Upper lobe of right lung (tissue), 1 donor: Measurements from ENCODE around the gene TLR9. TPM values are rescaled to one million over a fixed set of nuclear protein-coding genes. Genes with fewer than 3 reads are reported as not detected.

ENCODE experiments used
- ATAC-seq: fragments of 200-7000 bp; cut with Tn5 transposase; one replicate; pipeline ENCODE4 v1.9.1; 2020; ENCODE audit warnings: mild to moderate bottlenecking, moderate library complexity
- DNase-seq: peaks from one replicate; pipeline ENCODE4 v3.0.0-alpha.2; 2020
- H3K27ac ChIP-seq: fragments of 200-600 bp; one replicate; pipeline ENCODE4 v1.8.0; 2022
- H3K27me3 ChIP-seq: fragments of 200-600 bp; one replicate; pipeline ENCODE4 v1.8.0; 2022; ENCODE audit warnings: mild to moderate bottlenecking
- H3K36me3 ChIP-seq: fragments of 200-600 bp; one replicate; pipeline ENCODE4 v1.8.0; 2022
- H3K4me1 ChIP-seq: fragments of 200-600 bp; one replicate; pipeline ENCODE4 v1.8.0; 2022
- H3K4me3 ChIP-seq: fragments of 200-600 bp; one replicate; pipeline ENCODE4 v1.8.0; 2022; ENCODE audit warnings: mild to moderate bottlenecking
- H3K9me3 ChIP-seq: fragments of 200-600 bp; one replicate; pipeline ENCODE4 v1.8.0; 2022
- CTCF ChIP-seq: fragments of 200-600 bp; IDR thresholded peaks from one replicate; pipeline ENCODE4 v1.8.0; 2022; ENCODE audit warnings: antibody characterized with exemption
- intact Hi-C: fragments of 100-400 bp; cut with DNase I; formaldehyde crosslinking; loops from one replicate; pipeline ENCODE4 v1.11.0; 2022
- total RNA-seq: library from RNA; stranded (reverse); fragmentation: NEBNext Ultra II Directional; extraction: Animal tissue kit (Norgen Biotek cat#: 25700); gene quantifications from one replicate; pipeline ENCODE4 v1.2.1, GENCODE V29; 2021
- donor health status: DM: no; HTN: yes; CAD: no; lungs with severe emphysema.

Gene TLR9
- total RNA-seq, 1 donor from 2014 or later, result 0.87 TPM

- ATAC-seq (no peak), DNase-seq (no peak)
- Histone ChIP-seq H3K9me3 (no peaks in the 10 kb centered on the region), H3K27me3 (no peaks in the 10 kb centered on the region), H3K4me3 (no peak overlapping the region), H3K4me1 (peaks cover 37% of the 10 kb centered on the region), H3K27ac (no peak overlapping the region), H3K36me3 (peaks cover 69% of the 10 kb centered on the region)
- intact Hi-C loops, result no loop called here
- no peak for TF ChIP-seq CTCF
Observed at GRCh38 chr3:52213901-52214300, 11.5 kb downstream of the TLR9 start.

GRCh38 chr3:52213005-52213404, 12.4 kb downstream of the TLR9 start:
- H3K4me1 ChIP-seq, result peaks cover 28% of the 10 kb centered on the region
- intact Hi-C loops, result no loop called here
- no peak overlapping the region for H3K4me3 ChIP-seq
- ATAC-seq (no peak), DNase-seq (no peak)
- TF ChIP-seq CTCF, result no peak
- H3K27ac ChIP-seq, result no peak overlapping the region
- no peaks in the 10 kb centered on the region for H3K27me3 ChIP-seq
- no peaks in the 10 kb centered on the region for H3K9me3 ChIP-seq
- H3K36me3 ChIP-seq, result peaks cover 78% of the 10 kb centered on the region

- intact Hi-C loops, result no loop called here
- DNase-seq, result no peak
- ATAC-seq, result no peak
- TF ChIP-seq CTCF, result no peak
- Histone ChIP-seq H3K27me3 (no peaks in the 10 kb centered on the region), H3K9me3 (no peaks in the 10 kb centered on the region), H3K4me3 (no peak overlapping the region), H3K4me1 (peaks cover 12% of the 10 kb centered on the region), H3K36me3 (peaks cover 95% of the 10 kb centered on the region), H3K27ac (peak overlapping the region; percentile 39)
Observed at GRCh38 chr3:52211268-52211891, 14.1 kb downstream of the TLR9 start.

GRCh38 chr3:52210550-52211046, 14.8 kb downstream of the TLR9 start:
- peaks cover 4% of the 10 kb centered on the region for H3K4me1 ChIP-seq
- no peak for TF ChIP-seq CTCF
- peak; percentile 82 for ATAC-seq
- peak overlapping the region; percentile 64 for H3K27ac ChIP-seq
- H3K36me3 ChIP-seq, result peaks cover 100% of the 10 kb centered on the region
- DNase-seq, result no peak
- H3K9me3 ChIP-seq, result no peaks in the 10 kb centered on the region
- no peaks in the 10 kb centered on the region for H3K27me3 ChIP-seq
- no peak overlapping the region for H3K4me3 ChIP-seq
- intact Hi-C loops, result no loop called here

- Histone ChIP-seq H3K36me3 (peaks cover 100% of the 10 kb centered on the region), H3K4me3 (no peak overlapping the region), H3K27me3 (no peaks in the 10 kb centered on the region), H3K27ac (peak overlapping the region; percentile 64), H3K4me1 (peaks cover 4% of the 10 kb centered on the region), H3K9me3 (no peaks in the 10 kb centered on the region)
- ATAC-seq (no peak), DNase-seq (no peak)
- TF ChIP-seq CTCF, result no peak
- intact Hi-C loops, result no loop called here
Observed at GRCh38 chr3:52210037-52210436, 15.4 kb downstream of the TLR9 start.
